HG03108 (cell line): ENCODE measurements around the gene PEX5L.

Experiments used
- ATAC-seq: cut with Tn5 transposase; IDR thresholded peaks from one replicate; pipeline ENCODE4 v1.9.1; 2021; ENCODE audit warnings: moderate library complexity; ENCODE audit not compliant: unreplicated experiment

PEX5L gene

GRCh38 chr3:179853176-179853575, 183.6 kb downstream of the PEX5L start:
- ATAC-seq, result peak; percentile 44

GRCh38 chr3:179852142-179852905, 184.4 kb downstream of the PEX5L start:
- peak; percentile 71 for ATAC-seq

GRCh38 chr3:179848711-179849110, 188.0 kb downstream of the PEX5L start:
- ATAC-seq, result no peak

GRCh38 chr3:179842061-179842460, 194.7 kb downstream of the PEX5L start:
- no peak for ATAC-seq

GRCh38 chr3:179840985-179841384, 195.8 kb downstream of the PEX5L start:
- ATAC-seq, result no peak

- no peak for ATAC-seq
Observed at GRCh38 chr3:179837374-179837773, 199.4 kb downstream of the PEX5L start.

GRCh38 chr3:179833294-179833693, 203.4 kb downstream of the PEX5L start:
- no peak for ATAC-seq

GRCh38 chr3:179832333-179832854, 204.3 kb downstream of the PEX5L start:
- ATAC-seq, result no peak

- ATAC-seq, result no peak
Observed at GRCh38 chr3:179829401-179829800, 207.3 kb downstream of the PEX5L start.

GRCh38 chr3:179828738-179829137, 208.0 kb downstream of the PEX5L start:
- ATAC-seq, result no peak

- no peak for ATAC-seq
Observed at GRCh38 chr3:179826247-179826637, 210.5 kb downstream of the PEX5L start.

- ATAC-seq, result no peak
Observed at GRCh38 chr3:179825527-179826246, 211.1 kb downstream of the PEX5L start.

GRCh38 chr3:179822296-179822695, 214.4 kb downstream of the PEX5L start:
- ATAC-seq, result no peak

GRCh38 chr3:179819379-179819778, 217.4 kb downstream of the PEX5L start:
- no peak for ATAC-seq

GRCh38 chr3:179812096-179812382, 224.7 kb downstream of the PEX5L start:
- ATAC-seq, result no peak

GRCh38 chr3:179811321-179812095, 225.2 kb downstream of the PEX5L start:
- peak; percentile 80 for ATAC-seq

- no peak for ATAC-seq
Observed at GRCh38 chr3:179809639-179810038, 227.1 kb downstream of the PEX5L start.

GRCh38 chr3:179807588-179807987, 229.1 kb downstream of the PEX5L start:
- no peak for ATAC-seq

GRCh38 chr3:179806177-179806576, 230.6 kb downstream of the PEX5L start:
- no peak for ATAC-seq

- no peak for ATAC-seq
Observed at GRCh38 chr3:179801856-179802255, 234.9 kb downstream of the PEX5L start.

- no peak for ATAC-seq
Observed at GRCh38 chr3:179801263-179801662, 235.5 kb downstream of the PEX5L start.

- no peak for ATAC-seq
Observed at GRCh38 chr3:179797192-179797591, 239.5 kb downstream of the PEX5L start.
